HS-27A (cell line): Measurements from ENCODE around the gene CEP350.

Experiments
- DNase-seq: peaks from one replicate; pipeline ENCODE4 v3.0.0-alpha.2; 2012; ENCODE audit warnings: low read depth, missing footprints

CEP350 gene

DNA sequence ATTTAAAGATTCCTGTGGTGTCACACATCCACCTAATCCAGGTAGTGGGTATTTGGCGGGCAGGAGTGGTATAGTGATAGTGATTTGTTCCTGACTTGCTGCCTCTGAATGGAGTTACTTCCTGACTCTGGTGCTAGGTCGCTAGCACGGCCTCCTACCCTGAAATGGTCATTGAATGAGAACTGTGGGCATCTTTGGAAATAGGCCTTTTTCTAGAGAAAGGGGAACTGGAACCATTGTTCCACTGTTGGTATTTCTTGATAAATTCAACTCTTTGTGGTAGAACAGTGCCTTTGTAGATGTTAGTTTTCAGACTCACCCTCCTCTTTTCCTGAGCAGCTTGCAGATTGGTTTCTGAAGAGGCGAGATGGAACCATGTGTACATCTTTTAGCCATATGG is 201.6 kb downstream of the CEP350 start:
- DNase-seq: no peak

DNA sequence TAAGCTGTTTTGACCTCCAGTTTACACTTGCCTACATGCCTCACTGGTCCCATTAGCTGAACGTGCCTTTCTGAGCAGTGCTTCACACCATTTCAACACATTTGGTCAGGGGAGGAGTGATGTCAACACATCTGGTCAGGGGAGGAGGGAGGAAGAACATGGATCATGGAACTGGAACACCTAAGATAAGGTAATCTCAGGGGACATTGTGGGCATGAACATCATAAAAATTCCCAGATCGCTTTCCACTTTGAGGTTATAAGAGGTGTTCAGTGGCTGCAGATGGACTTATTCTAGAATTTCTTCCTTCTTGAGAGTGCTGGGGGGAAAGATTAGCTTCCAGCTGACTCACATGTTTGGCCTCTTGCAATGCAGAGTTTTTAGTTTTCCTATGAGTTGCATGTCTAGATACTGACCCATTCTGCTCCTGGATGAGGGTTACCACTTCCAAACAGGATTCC is 202.1 kb downstream of the CEP350 start:
- DNase-seq: peak; percentile 69

DNA sequence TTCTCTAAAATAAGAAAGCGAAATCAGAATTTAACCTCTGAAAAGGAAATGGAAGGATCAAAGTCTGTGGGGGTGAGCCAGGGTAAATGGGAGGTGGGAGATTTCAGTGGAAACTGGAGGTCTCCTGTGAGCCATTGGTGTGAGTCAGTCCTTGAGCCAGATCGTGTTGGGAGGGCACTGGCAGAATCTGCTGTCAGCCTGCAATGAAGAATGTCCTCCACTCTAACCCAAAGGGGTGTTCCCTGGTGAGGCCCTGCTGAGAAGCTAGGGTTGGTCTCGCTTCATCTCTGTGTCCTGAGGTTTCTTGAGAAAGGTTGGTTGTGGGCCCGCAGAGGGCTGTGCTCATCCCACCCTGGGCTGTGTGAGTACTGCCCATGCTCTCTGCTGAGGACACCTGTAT is 202.5 kb downstream of the CEP350 start:
- DNase-seq: peak; percentile 60

DNA sequence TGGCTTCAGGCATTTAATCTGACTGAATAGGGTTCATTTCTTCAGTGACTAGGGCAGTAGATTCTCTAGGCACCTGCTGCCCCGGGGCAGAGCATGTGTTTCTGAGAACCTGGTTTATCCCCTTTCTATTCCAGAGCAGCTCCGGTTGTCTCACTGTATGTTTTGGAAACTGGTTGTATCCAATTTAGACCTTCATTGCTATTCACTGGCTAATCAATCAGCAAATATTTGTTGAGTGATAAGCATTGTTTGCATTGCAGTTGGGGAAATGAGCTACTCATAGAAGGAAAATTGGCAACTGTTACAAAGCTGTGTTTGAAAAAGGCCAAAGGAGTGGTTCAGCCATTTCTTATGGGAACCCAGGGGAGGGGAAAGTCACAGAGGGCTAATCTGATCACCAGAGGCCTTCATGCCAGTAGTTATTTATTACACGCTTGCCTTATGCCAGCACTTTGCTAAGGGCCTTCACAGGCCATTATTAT is 203.0 kb downstream of the CEP350 start:
- no peak for DNase-seq

DNA sequence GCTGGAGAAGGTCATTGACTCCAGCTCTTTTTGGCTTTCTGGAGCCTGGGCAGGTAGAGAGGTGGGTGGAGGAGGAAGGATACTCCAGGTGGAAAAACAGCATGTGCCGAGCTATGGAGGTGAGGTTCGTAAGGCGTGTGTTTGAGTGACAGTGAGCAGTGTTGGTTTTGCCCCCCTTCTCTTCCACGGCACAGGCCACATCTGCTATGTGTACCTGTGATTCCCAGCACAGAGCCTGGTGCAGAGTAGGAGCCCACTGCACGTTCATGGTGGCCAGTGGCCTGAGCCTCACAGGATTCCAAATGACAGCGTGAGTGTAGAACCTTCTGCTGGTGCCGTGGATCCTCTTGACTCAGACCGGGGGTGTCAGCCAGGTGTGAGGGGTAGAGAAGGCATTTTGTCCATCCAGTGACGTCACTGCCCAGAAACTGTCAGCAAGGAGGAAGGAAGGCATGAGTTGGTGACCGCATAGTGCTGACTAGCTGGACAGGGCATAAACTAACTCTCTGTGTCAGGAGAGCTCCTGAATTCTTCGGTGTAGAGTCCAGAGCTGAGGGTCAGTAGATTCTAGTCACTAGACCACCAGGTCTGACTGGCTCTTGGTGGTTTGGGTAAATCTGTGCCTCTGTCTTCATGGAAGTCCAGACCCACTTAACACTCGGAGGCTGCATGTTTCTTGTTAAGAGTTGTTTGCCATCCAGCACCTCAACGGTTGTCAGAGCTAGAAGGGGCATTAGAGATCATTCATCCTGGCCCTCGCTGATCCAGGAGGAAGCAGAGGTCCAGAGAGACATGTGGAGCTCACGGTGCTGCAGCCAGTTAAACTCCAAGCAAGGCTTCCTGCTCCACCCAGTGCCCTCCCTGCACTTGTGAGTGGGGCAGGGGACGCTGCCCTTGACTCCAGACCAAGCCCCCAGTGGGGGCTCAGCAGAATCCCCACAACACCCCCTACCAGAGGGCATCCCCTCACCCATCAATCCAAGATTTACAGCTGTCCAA is 203.8 kb downstream of the CEP350 start:
- no peak for DNase-seq

DNA sequence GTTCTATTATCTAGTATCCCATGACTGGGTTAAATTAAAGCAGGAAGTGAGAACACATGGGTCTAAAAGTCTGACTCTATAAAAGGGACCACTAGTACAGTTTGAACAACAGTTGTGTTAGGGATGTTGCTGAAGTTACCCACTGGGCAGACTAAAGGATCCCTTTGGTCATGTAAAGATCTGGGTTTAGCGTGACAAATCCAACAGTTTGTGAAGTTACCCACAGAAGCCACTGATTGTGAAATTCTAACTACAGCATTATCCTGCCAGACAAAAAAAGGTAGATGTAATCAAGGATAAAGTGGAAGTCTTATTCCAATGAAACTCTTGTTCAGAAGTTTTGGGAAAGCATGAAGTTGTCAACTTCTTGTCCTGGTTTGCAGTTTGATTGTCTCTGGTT is 205.7 kb downstream of the CEP350 start:
- no peak for DNase-seq

DNA sequence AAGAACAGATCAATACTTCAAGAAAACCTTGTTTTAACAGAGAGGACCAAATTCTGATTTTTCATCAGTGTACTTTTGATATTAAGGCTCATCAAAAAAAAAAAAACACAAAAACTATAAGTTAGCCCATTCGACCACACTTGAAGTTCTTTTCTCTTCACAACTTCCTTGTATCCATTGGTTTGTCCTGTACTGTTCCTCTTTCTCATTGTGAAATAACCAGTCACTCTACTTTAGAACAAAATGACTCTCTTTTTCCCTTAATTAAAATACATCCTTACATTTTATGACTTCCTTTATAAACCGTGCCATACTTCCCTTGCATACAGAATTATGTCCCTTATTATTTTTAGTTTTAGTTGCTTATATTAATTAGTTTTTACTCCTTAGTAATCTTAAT is 208.4 kb downstream of the CEP350 start:
- no peak for DNase-seq
